ENCODE results near the gene SMARCA4. TPM values are rescaled to one million over a fixed set of nuclear protein-coding genes. Genes with fewer than 3 reads are reported as not detected.
"Not testable (repeated sequence)": the region's sequence is repeated elsewhere in the genome, so short reads cannot be mapped to it uniquely, and the experiment has no call there.

SMARCA4 gene
- total RNA-seq, 1 donor from 2014 or later: 95.6 TPM

DNA sequence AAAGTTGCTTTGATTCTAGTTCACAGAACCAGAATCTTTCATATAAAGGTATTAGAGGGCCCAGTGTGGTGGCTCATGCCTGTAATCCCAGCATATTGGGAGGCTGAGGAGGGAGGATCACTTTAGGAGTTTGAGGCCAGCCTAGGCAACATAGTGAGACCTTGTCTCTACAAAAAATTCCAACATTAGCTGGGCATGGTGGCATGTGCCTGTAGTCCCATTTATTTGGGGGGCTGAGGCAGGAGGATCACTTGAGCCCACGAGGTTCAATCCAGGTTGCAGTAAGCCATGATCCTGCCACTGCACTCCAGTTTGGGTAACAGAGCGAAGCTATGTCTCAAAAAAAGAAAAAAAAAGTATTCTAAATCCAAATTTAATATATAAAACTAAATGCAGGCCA, 137.5 kb downstream of the SMARCA4 start:
- Histone ChIP-seq H3K36me3 (peaks cover 36% of the 10 kb centered on the region), H3K9me3 (no peaks in the 10 kb centered on the region), H3K27ac (peak overlapping the region; percentile 98), H3K4me3 (no peak overlapping the region), H3K27me3 (no peaks in the 10 kb centered on the region), H3K4me1 (peaks cover 44% of the 10 kb centered on the region)
- no peak for ATAC-seq
- no peak for TF ChIP-seq CTCF (IDR thresholded peaks at IDR 0.05)
- no peak for DNase-seq
- intact Hi-C loops (cut with DNase I): no loop called here

GRCh38 chr19:11098861-11099260, 138.0 kb downstream of the SMARCA4 start:
- no peak for ATAC-seq
- Histone ChIP-seq H3K4me1 (peaks cover 38% of the 10 kb centered on the region), H3K9me3 (no peaks in the 10 kb centered on the region), H3K4me3 (no peak overlapping the region), H3K36me3 (peaks cover 41% of the 10 kb centered on the region), H3K27me3 (no peaks in the 10 kb centered on the region), H3K27ac (no peak overlapping the region)
- intact Hi-C loops (cut with DNase I): no loop called here
- no peak for TF ChIP-seq CTCF (IDR thresholded peaks at IDR 0.05)
- no peak for DNase-seq

DNA sequence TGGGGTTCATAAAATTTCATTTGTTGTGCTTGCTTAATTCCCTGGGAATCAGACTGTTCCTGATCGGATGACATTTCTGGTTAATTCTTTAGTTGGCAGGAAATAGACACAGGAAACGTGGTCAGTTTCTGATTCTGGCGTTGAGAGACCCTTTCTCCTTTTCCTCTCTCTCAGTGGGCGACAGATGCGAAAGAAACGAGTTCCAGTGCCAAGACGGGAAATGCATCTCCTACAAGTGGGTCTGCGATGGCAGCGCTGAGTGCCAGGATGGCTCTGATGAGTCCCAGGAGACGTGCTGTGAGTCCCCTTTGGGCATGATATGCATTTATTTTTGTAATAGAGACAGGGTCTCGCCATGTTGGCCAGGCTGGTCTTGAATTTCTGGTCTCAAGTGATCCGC, 139.2 kb downstream of the SMARCA4 start:
- Histone ChIP-seq H3K9me3 (no peaks in the 10 kb centered on the region), H3K36me3 (peaks cover 47% of the 10 kb centered on the region), H3K4me1 (peaks cover 27% of the 10 kb centered on the region), H3K4me3 (no peak overlapping the region), H3K27me3 (no peaks in the 10 kb centered on the region), H3K27ac (no peak overlapping the region)
- ATAC-seq (no peak), DNase-seq (no peak)
- intact Hi-C loops (cut with DNase I): no loop called here
- TF ChIP-seq CTCF (IDR thresholded peaks at IDR 0.05): no peak

GRCh38 chr19:11101057-11101456, 140.2 kb downstream of the SMARCA4 start:
- H3K27ac ChIP-seq: no peak overlapping the region
- no peak for TF ChIP-seq CTCF (IDR thresholded peaks at IDR 0.05)
- H3K4me3 ChIP-seq: no peak overlapping the region
- no peaks in the 10 kb centered on the region for H3K9me3 ChIP-seq
- no peaks in the 10 kb centered on the region for H3K27me3 ChIP-seq
- peaks cover 57% of the 10 kb centered on the region for H3K36me3 ChIP-seq
- ATAC-seq (no peak), DNase-seq (no peak)
- intact Hi-C loops (cut with DNase I): no loop called here
- H3K4me1 ChIP-seq: peaks cover 17% of the 10 kb centered on the region

DNA sequence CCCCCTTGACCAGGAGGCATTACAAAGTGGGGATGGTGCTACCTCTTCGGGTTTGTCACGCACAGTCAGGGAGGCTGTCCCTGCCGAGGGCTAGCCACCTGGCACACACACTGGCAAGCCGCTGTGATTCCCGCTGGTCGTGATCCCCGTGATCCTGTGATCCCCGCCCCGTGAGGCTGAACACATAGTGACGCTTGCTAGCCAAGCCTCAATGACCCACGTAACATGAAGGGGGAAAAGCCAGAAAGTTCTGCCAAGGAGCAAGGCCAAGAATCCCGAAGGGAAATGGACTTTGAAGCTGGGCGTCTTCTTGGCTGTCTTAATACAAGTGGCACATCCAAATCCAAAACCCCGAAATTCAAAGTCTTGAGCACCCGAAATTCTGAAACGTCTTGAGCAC, 142.1 kb downstream of the SMARCA4 start:
- no peak overlapping the region for H3K27ac ChIP-seq
- intact Hi-C loops (cut with DNase I): no loop called here
- peaks cover under 1% of the 10 kb centered on the region for H3K4me1 ChIP-seq
- no peak overlapping the region for H3K4me3 ChIP-seq
- no peak for TF ChIP-seq CTCF (IDR thresholded peaks at IDR 0.05)
- no peaks in the 10 kb centered on the region for H3K27me3 ChIP-seq
- H3K9me3 ChIP-seq: no peaks in the 10 kb centered on the region
- H3K36me3 ChIP-seq: peaks cover 76% of the 10 kb centered on the region
- ATAC-seq (peak; percentile 39), DNase-seq (no peak)

GRCh38 chr19:11103667-11104066, 142.8 kb downstream of the SMARCA4 start:
- H3K4me3 ChIP-seq; ATAC-seq; H3K27ac ChIP-seq; H3K9me3 ChIP-seq; H3K4me1 ChIP-seq; DNase-seq; H3K27me3 ChIP-seq; intact Hi-C loops (cut with DNase I): not testable (repeated sequence)
- H3K36me3 ChIP-seq: peaks cover 83% of the 10 kb centered on the region
